Endodermal cell (in vitro differentiated cells): ENCODE results near the gene SSBP3. TPM values are rescaled to one million over a fixed set of nuclear protein-coding genes. Genes with fewer than 3 reads are reported as not detected.
"Not testable (repeated sequence)": the region's sequence is repeated elsewhere in the genome, so short reads cannot be mapped to it uniquely, and the experiment has no call there.

Experiments
- DNase-seq: peaks from one replicate; pipeline ENCODE4 v3.0.0-alpha.2; 2017
- H3K27ac ChIP-seq: 2 replicates; pipeline ENCODE4 v1.5.1; 2013; ENCODE audit warnings: mild to moderate bottlenecking, low read depth, low read length, moderate library complexity
- H3K27me3 ChIP-seq: 2 replicates; pipeline ENCODE4 v1.6.1; 2013; ENCODE audit warnings: mild to moderate bottlenecking, low read length, moderate library complexity; ENCODE audit not compliant: insufficient read depth, control insufficient read depth, poor library complexity, severe bottlenecking
- H3K36me3 ChIP-seq: 2 replicates; pipeline ENCODE4 v1.7.0; 2013; ENCODE audit warnings: mild to moderate bottlenecking, low read length, moderate library complexity; ENCODE audit not compliant: control insufficient read depth, insufficient read depth
- H3K4me1 ChIP-seq: one replicate; pipeline ENCODE4 v1.7.0; 2013; ENCODE audit warnings: low read length; ENCODE audit not compliant: control insufficient read depth, insufficient read depth
- H3K4me3 ChIP-seq: 2 replicates; pipeline ENCODE4 v1.5.1; 2013; ENCODE audit warnings: mild to moderate bottlenecking, low read length, moderate library complexity
- H3K9ac ChIP-seq: 2 replicates; pipeline ENCODE4 v1.6.1; 2013; ENCODE audit warnings: mild to moderate bottlenecking, low read length, moderate library complexity; ENCODE audit not compliant: poor library complexity, severe bottlenecking; ENCODE audit errors: extremely low read depth
- H3K9me3 ChIP-seq: 2 replicates; pipeline ENCODE4 v1.6.1; 2013; ENCODE audit warnings: mild to moderate bottlenecking, low read length, moderate library complexity; ENCODE audit not compliant: control insufficient read depth
- H3K27ac Mint-ChIP-seq: 2 replicates; pipeline ENCODE4 v1.8.0; 2020; ENCODE audit warnings: mixed read lengths
- H3K27me3 Mint-ChIP-seq: 2 replicates; pipeline ENCODE4 v1.8.0; 2021; ENCODE audit warnings: mild to moderate bottlenecking, mixed read lengths; ENCODE audit not compliant: insufficient read depth
- H3K36me3 Mint-ChIP-seq: 2 replicates; pipeline ENCODE4 v1.8.0; 2020; ENCODE audit warnings: low read depth, mixed read lengths
- H3K4me1 Mint-ChIP-seq: 2 replicates; pipeline ENCODE4 v1.8.0; 2020; ENCODE audit warnings: mixed read lengths
- H3K4me3 Mint-ChIP-seq: 2 replicates; pipeline ENCODE4 v1.8.0; 2020; ENCODE audit warnings: mild to moderate bottlenecking, moderate library complexity, mixed read lengths
- H3K9me3 Mint-ChIP-seq: 2 replicates; pipeline ENCODE4 v1.8.0; 2020; ENCODE audit warnings: mild to moderate bottlenecking, mixed read lengths
- CTCF ChIP-seq: fragments of 200-600 bp; sonication (generic); conservative IDR thresholded peaks from 2 replicates; pipeline ENCODE4 v1.5.0; 2021; ENCODE audit warnings: antibody characterized with exemption, mild to moderate bottlenecking
- WGBS, 2 experiments: methylation state at CpG; one replicate each; pipeline versions ENCODE4 v1.1.5 to v1.1.7; 2013; ENCODE audit warnings: missing lambda C conversion rate in 2 of 2, mixed read lengths in 1 of 2; ENCODE audit not compliant: insufficient coverage in 1 of 2, insufficient read length in 1 of 2; 5-methylcytosine and 5-hydroxymethylcytosine counted together
- long read RNA-seq, 4 experiments: library from polyadenylated mRNA in 2 of 4; library from RNA in 1 of 4; library from capped mRNA in 1 of 4; stranded (forward) in 3 of 4; unstranded in 1 of 4; transcript quantifications; one replicate each; pipeline ENCODE4 v2.0.0, GENCODE V29; 2020 to 2021; ENCODE audit warnings: inconsistent platforms in 1 of 4
- polyA plus RNA-seq, 2 experiments: library from polyadenylated mRNA; stranded (reverse); fragments of 50-300 nt; gene quantifications; one replicate each; pipeline ENCODE4 v1.2.3, GENCODE V29; 2013
- total RNA-seq, 2 donors: library from RNA; stranded (reverse); fragmentation: NEBNext Ultra II Directional in 1 of 2; extraction: Animal tissue kit (Norgen Biotek cat#: 25700) in 1 of 2; gene quantifications; 2 replicates in 1 of 2; 3 replicates in 1 of 2; pipeline ENCODE4 v1.2.1, GENCODE V29; 2021

SSBP3 gene
- 100 to 1,000 TPM; 342 TPM for total RNA-seq
- 245 TPM for polyA plus RNA-seq (2013, experiment 1 of 2)
- 232 TPM for polyA plus RNA-seq (2013, experiment 2 of 2)
- long read RNA-seq, experiment 1, transcript SSBP3-204 (18 exons, 2,077 nt), result major isoform, 27 of 142 reads
- long read RNA-seq, experiment 1, transcript SSBP3-203 (17 exons, 1,578 nt), result minor isoform, 9 of 142 reads
- long read RNA-seq, experiment 1, partial matches to known transcripts, result 35 of 142 reads
- long read RNA-seq, experiment 1, other reads (novel, unspliced or antisense), result 69 of 142 reads
- long read RNA-seq, experiment 2, transcript SSBP3-212 (4 exons, 862 nt), result minor isoform, 7 of 196 reads
- long read RNA-seq, experiment 2, transcript SSBP3-204 (18 exons, 2,077 nt), result major isoform, 64 of 196 reads
- long read RNA-seq, experiment 2, transcript SSBP3-203 (17 exons, 1,578 nt), result minor isoform, 10 of 196 reads
- long read RNA-seq, experiment 2, partial matches to known transcripts, result 38 of 196 reads
- long read RNA-seq, experiment 2, other reads (novel, unspliced or antisense), result 76 of 196 reads
- long read RNA-seq, experiment 3, transcript SSBP3-204 (18 exons, 2,077 nt), result major isoform, 5 of 58 reads
- long read RNA-seq, experiment 3, partial matches to known transcripts, result 23 of 58 reads
- long read RNA-seq, experiment 3, other reads (novel, unspliced or antisense), result 30 of 58 reads
- long read RNA-seq, experiment 4, partial matches to known transcripts, result 3 of 16 reads
- long read RNA-seq, experiment 4, other reads (novel, unspliced or antisense), result 13 of 16 reads

GRCh38 chr1:54406339-54407153 lies at the start of gene SSBP3:
Gene SSBP3 (minus strand): TSS chr1:54406394.
- Histone ChIP-seq H3K36me3 (peaks cover 34% of the 10 kb centered on the region), H3K4me3 (peak within 1 kb of the TSS; percentile 98), H3K4me1 (peaks cover 19% of the 10 kb centered on the region), H3K9me3 (no peaks in the 10 kb centered on the region), H3K9ac (peak within 1 kb of the TSS; percentile 95), H3K27ac (peak within 1 kb of the TSS; percentile 98), H3K27me3 (no peaks in the 10 kb centered on the region)
- 0% methylated on average over 6 to 100 of the region's 100 CpGs for WGBS, 2 experiments
- Mint-ChIP-seq H3K27me3 (no peaks in the 10 kb centered on the region), H3K4me3 (peak within 1 kb of the TSS; percentile 88), H3K9me3 (no peaks in the 10 kb centered on the region), H3K4me1 (peaks cover 61% of the 10 kb centered on the region), H3K27ac (peak within 1 kb of the TSS; percentile 99), H3K36me3 (peaks cover 31% of the 10 kb centered on the region)
- peak; percentile 51 for TF ChIP-seq CTCF
- peak; percentile 98 for DNase-seq

GRCh38 chr1:54453509-54453908 lies 47.3 kb upstream of the SSBP3 start:
- Histone ChIP-seq H3K36me3 (no peaks in the 10 kb centered on the region), H3K9me3 (peaks cover 20% of the 10 kb centered on the region), H3K4me3 (no peak overlapping the region), H3K27me3 (no peaks in the 10 kb centered on the region), H3K4me1 (no peaks in the 10 kb centered on the region), H3K9ac (no peak overlapping the region), H3K27ac (no peak overlapping the region)
- 100% methylated on average over 2 of the region's 2 CpGs; no CpG with 5 or more reads in 1 of the 2 experiments for WGBS, 2 experiments
- no peak overlapping the region for H3K27ac Mint-ChIP-seq
- peaks cover 26% of the 10 kb centered on the region for H3K9me3 Mint-ChIP-seq
- H3K4me3 Mint-ChIP-seq, result no peak overlapping the region
- H3K36me3 Mint-ChIP-seq, result peaks cover 5% of the 10 kb centered on the region
- H3K27me3 Mint-ChIP-seq, result no peaks in the 10 kb centered on the region
- peaks cover 5% of the 10 kb centered on the region for H3K4me1 Mint-ChIP-seq
- no peak for DNase-seq
- no peak for TF ChIP-seq CTCF

GRCh38 chr1:54453022-54453421 lies 46.8 kb upstream of the SSBP3 start:
- no peak overlapping the region for H3K27ac ChIP-seq
- H3K4me1 Mint-ChIP-seq, result peaks cover 5% of the 10 kb centered on the region
- H3K27me3 Mint-ChIP-seq, result no peaks in the 10 kb centered on the region
- H3K4me3 ChIP-seq, result no peak overlapping the region
- H3K36me3 Mint-ChIP-seq, result peaks cover 5% of the 10 kb centered on the region
- TF ChIP-seq CTCF, result no peak
- H3K9me3 Mint-ChIP-seq, result peaks cover 31% of the 10 kb centered on the region
- H3K9me3 ChIP-seq, result peaks cover 21% of the 10 kb centered on the region
- no peak overlapping the region for H3K4me3 Mint-ChIP-seq
- no peaks in the 10 kb centered on the region for H3K27me3 ChIP-seq
- DNase-seq, result peak; percentile 20
- H3K4me1 ChIP-seq, result no peaks in the 10 kb centered on the region
- H3K36me3 ChIP-seq, result no peaks in the 10 kb centered on the region
- H3K27ac Mint-ChIP-seq, result no peak overlapping the region
- H3K9ac ChIP-seq, result no peak overlapping the region
- WGBS, 2 experiments, result 88 to 90% methylated on average over 2 to 3 of the region's 3 CpGs

- H3K9ac ChIP-seq, H3K27ac ChIP-seq, DNase-seq, H3K4me1 ChIP-seq, H3K36me3 Mint-ChIP-seq, H3K27me3 Mint-ChIP-seq, H3K27ac Mint-ChIP-seq, H3K27me3 ChIP-seq, H3K4me3 Mint-ChIP-seq, H3K4me3 ChIP-seq, H3K4me1 Mint-ChIP-seq, H3K36me3 ChIP-seq: not testable (repeated sequence)
- peaks cover 37% of the 10 kb centered on the region for H3K9me3 Mint-ChIP-seq
- peaks cover 21% of the 10 kb centered on the region for H3K9me3 ChIP-seq
- WGBS, 2 experiments, result 94 to 100% methylated on average over 1 to 4 of the region's 4 CpGs
Measured at GRCh38 chr1:54449431-54449830, 43.2 kb upstream of the SSBP3 start.
